PC-3 (cell line): ENCODE measurements around the gene NDUFV1. TPM values are rescaled to one million over a fixed set of nuclear protein-coding genes. Genes with fewer than 3 reads are reported as not detected.
A peak's percentile ranks its signal among the peaks of the same experiment; 100 is the strongest.

Source experiments
- ATAC-seq: fragments of 200-7000 bp; cut with Tn5 transposase; 2 replicates; pipeline ENCODE4 v1.9.1; 2020; ENCODE audit warnings: mild to moderate bottlenecking, moderate library complexity
- BruUV-seq: library from RNA; stranded (reverse); fragments of 400-500 nt; replicated peaks from 2 replicates; lab custom pipeline; 2021; lab: Mats Ljungman, UMichigan
- CTCF ChIA-PET: fragments of 300-600 bp; sonication (Branson Sonifier 250); formaldehyde crosslinking; loops from one replicate; lab custom pipeline; 2022; ENCODE audit warnings: antibody characterized with exemption; lab: Charles Lee
- POLR2A ChIA-PET: fragments of 300-600 bp; sonication (Branson Sonifier 250); formaldehyde crosslinking; loops from one replicate; lab custom pipeline; 2022; ENCODE audit warnings: antibody characterized with exemption; ENCODE audit not compliant: unreplicated experiment; lab: Charles Lee
- DNase-seq: peaks from one replicate; pipeline ENCODE4 v3.0.0-alpha.2; 2015
- H2AFZ ChIP-seq: fragments of 300-600 bp; sonication (generic); 2 replicates; pipeline ENCODE4 v1.6.0; 2016; ENCODE audit warnings: antibody characterized with exemption, low read length
- H3F3A ChIP-seq: fragments of 300-600 bp; sonication (generic); one replicate; pipeline ENCODE4 v1.6.0; 2017; ENCODE audit warnings: antibody characterized with exemption, low read length, control low read depth, mild to moderate bottlenecking; ENCODE audit not compliant: unreplicated experiment
- H3K27ac ChIP-seq: fragments of 300-600 bp; sonication (generic); 2 replicates; pipeline ENCODE4 v1.5.1; 2016; ENCODE audit warnings: mild to moderate bottlenecking, low read length
- H3K27me3 ChIP-seq: fragments of 300-600 bp; sonication (generic); 2 replicates; pipeline ENCODE4 v1.6.1; 2016; ENCODE audit warnings: low read length, mixed read lengths
- H3K36me3 ChIP-seq: fragments of 300-600 bp; sonication (generic); 2 replicates; pipeline ENCODE4 v1.6.1; 2016; ENCODE audit warnings: low read depth, mixed run types, low read length, mixed read lengths
- H3K4me1 ChIP-seq: fragments of 300-600 bp; sonication (generic); 2 replicates; pipeline ENCODE4 v1.5.1; 2016; ENCODE audit warnings: low read length; ENCODE audit not compliant: insufficient read depth
- H3K4me2 ChIP-seq: fragments of 300-600 bp; sonication (generic); 2 replicates; pipeline ENCODE4 v1.6.0; 2016; ENCODE audit warnings: low read length
- H3K4me3 ChIP-seq: fragments of 300-600 bp; sonication (generic); 2 replicates; pipeline ENCODE4 v1.5.1; 2016; ENCODE audit warnings: mild to moderate bottlenecking, low read length, mixed read lengths
- H3K79me2 ChIP-seq: fragments of 300-600 bp; sonication (generic); 2 replicates; pipeline ENCODE4 v1.6.1; 2017; ENCODE audit warnings: low read length, mixed read lengths
- H3K9ac ChIP-seq: fragments of 300-600 bp; sonication (generic); 2 replicates; pipeline ENCODE4 v1.6.0; 2016; ENCODE audit warnings: mild to moderate bottlenecking, low read length
- H3K9me2 ChIP-seq: fragments of 300-600 bp; sonication (generic); replicated peaks from 2 replicates; pipeline ENCODE4 v1.6.1; 2016; ENCODE audit warnings: mixed run types, low read length, mixed read lengths
- H3K9me3 ChIP-seq: fragments of 300-600 bp; sonication (generic); 2 replicates; pipeline ENCODE4 v1.6.1; 2016; ENCODE audit warnings: low read length, mixed read lengths
- H4K20me1 ChIP-seq: fragments of 300-600 bp; sonication (generic); 2 replicates; pipeline ENCODE4 v1.6.1; 2016; ENCODE audit warnings: low read length, mixed read lengths
- CTCF ChIP-seq: fragments of 300-600 bp; sonication (generic); conservative IDR thresholded peaks from 2 replicates; pipeline ENCODE4 v1.5.1; 2017; ENCODE audit warnings: antibody characterized with exemption, low read depth, mild to moderate bottlenecking, low read length
- EZH2 ChIP-seq: fragments of 300-600 bp; sonication (generic); IDR thresholded peaks from one replicate; pipeline ENCODE4 v1.6.1; 2017; ENCODE audit warnings: antibody characterized with exemption, mild to moderate bottlenecking, low read length; ENCODE audit not compliant: unreplicated experiment
- EZH2phosphoT487 ChIP-seq: fragments of 300-600 bp; sonication (generic); IDR thresholded peaks from 2 replicates; pipeline ENCODE4 v1.6.1; 2018; ENCODE audit warnings: mild to moderate bottlenecking, antibody characterized with exemption, low read length, borderline replicate concordance
- intact Hi-C: fragments of 100-400 bp; cut with micrococcal nuclease; formaldehyde crosslinking; loops from 2 replicates; pipeline ENCODE4 v1.9.0; 2023
- total RNA-seq: library from RNA; depleted of rRNA; stranded (reverse); fragments of >200 nt; gene quantifications from 2 replicates; pipeline ENCODE4 v1.2.3, GENCODE V29; 2014

NDUFV1 gene
- total RNA-seq, 1 experiment from 2014 or later = 499 TPM

- Histone ChIP-seq H3K9me2 (no peaks in the 10 kb centered on the region), H3K9me3 (no peaks in the 10 kb centered on the region), H3K4me1 (peaks cover 18% of the 10 kb centered on the region), H3K9ac (peak overlapping the region; percentile 76), H3K27ac (no peak overlapping the region), H3F3A (no peaks in the 10 kb centered on the region), H2AFZ (peak overlapping the region; percentile 93), H4K20me1 (no peaks in the 10 kb centered on the region), H3K27me3 (no peaks in the 10 kb centered on the region), H3K4me2 (peak overlapping the region; percentile 98), H3K79me2 (no peaks in the 10 kb centered on the region), H3K4me3 (peak overlapping the region; percentile 92), H3K36me3 (no peaks in the 10 kb centered on the region)
- POLR2A ChIA-PET = no interaction called here
- CTCF ChIA-PET = interaction anchor here (1.6 to 2.9 kb wide), 3 partner anchors 10 to 28 kb away, joined by 4 to 32 read pairs (median 7); no protein-coding TSS in a partner anchor
- ATAC-seq = no peak
- no TSS peak for BruUV-seq
- no peak for DNase-seq
- intact Hi-C loops = loop anchor here (1.0 kb wide), 1 partner anchor 28 kb away; no protein-coding TSS in a partner anchor
- TF ChIP-seq EZH2 = no peak
- no peak; the same call in 1 of the 2 replicates for TF ChIP-seq CTCF
- no peak for TF ChIP-seq EZH2phosphoT487
These were observed 24.2 kb downstream of the NDUFV1 start for GRCh38 chr11:67630943-67631331.

GRCh38 chr11:67631411-67631810 lies 24.7 kb downstream of the NDUFV1 start:
- Histone ChIP-seq H3K36me3 (no peaks in the 10 kb centered on the region), H3K9ac (no peak overlapping the region), H2AFZ (no peak overlapping the region), H3K79me2 (no peaks in the 10 kb centered on the region), H3F3A (no peaks in the 10 kb centered on the region), H3K4me2 (no peak overlapping the region), H3K4me3 (no peak overlapping the region), H3K9me3 (no peaks in the 10 kb centered on the region), H4K20me1 (no peaks in the 10 kb centered on the region), H3K4me1 (peaks cover 18% of the 10 kb centered on the region), H3K27ac (no peak overlapping the region), H3K27me3 (no peaks in the 10 kb centered on the region), H3K9me2 (no peaks in the 10 kb centered on the region)
- ChIA-PET POLR2A (no interaction called here), CTCF (no interaction called here)
- intact Hi-C loops = no loop called here
- TF ChIP-seq EZH2phosphoT487 (no peak), CTCF (no peak), EZH2 (no peak)
- no peak for DNase-seq
- no TSS peak for BruUV-seq
- ATAC-seq = no peak

GRCh38 chr11:67631853-67632174 lies 25.1 kb downstream of the NDUFV1 start:
- no peaks in the 10 kb centered on the region for H3K9me3 ChIP-seq
- no peak for TF ChIP-seq CTCF
- TF ChIP-seq EZH2 = no peak
- TF ChIP-seq EZH2phosphoT487 = no peak
- no peak overlapping the region for H3K4me3 ChIP-seq
- H3K4me2 ChIP-seq = no peak overlapping the region
- no peaks in the 10 kb centered on the region for H3K79me2 ChIP-seq
- no TSS peak for BruUV-seq
- H3K36me3 ChIP-seq = no peaks in the 10 kb centered on the region
- H2AFZ ChIP-seq = no peak overlapping the region
- H3K9me2 ChIP-seq = no peaks in the 10 kb centered on the region
- H3K27ac ChIP-seq = no peak overlapping the region
- no peak overlapping the region for H3K9ac ChIP-seq
- CTCF ChIA-PET = no interaction called here
- H3K27me3 ChIP-seq = no peaks in the 10 kb centered on the region
- POLR2A ChIA-PET = no interaction called here
- H3K4me1 ChIP-seq = peaks cover 18% of the 10 kb centered on the region
- no peak for DNase-seq
- no peaks in the 10 kb centered on the region for H4K20me1 ChIP-seq
- no peaks in the 10 kb centered on the region for H3F3A ChIP-seq
- ATAC-seq = no peak
- intact Hi-C loops = no loop called here
